MCF 10A (cell line): ENCODE results near the gene NTHL1. TPM values are rescaled to one million over a fixed set of nuclear protein-coding genes. Genes with fewer than 3 reads are reported as not detected.

Source experiments
- BruUV-seq: library from RNA; stranded (reverse); fragments of 400-500 nt; replicated peaks from 2 replicates; lab custom pipeline; 2021; lab: Mats Ljungman, UMichigan
- CTCF ChIA-PET: fragments of 300-600 bp; sonication (Branson Sonifier 250); formaldehyde crosslinking; extraction: SDS; loops from one replicate; lab custom pipeline; 2021; ENCODE audit warnings: antibody characterized with exemption, inconsistent platforms; lab: Yijun Ruan, JAX
- POLR2A ChIA-PET: fragments of 300-600, 350-650 bp; sonication (Branson Sonifier 250); formaldehyde crosslinking; extraction: SDS; loops from one replicate; lab custom pipeline; 2020; ENCODE audit warnings: antibody characterized with exemption, inconsistent platforms; lab: Yijun Ruan, JAX
- DNase-seq: peaks from one replicate; pipeline ENCODE4 v3.0.0-alpha.2; 2018; ENCODE audit not compliant: unreplicated experiment
- H3K27ac Mint-ChIP-seq: one replicate; pipeline ENCODE4 v1.8.0; 2022; ENCODE audit warnings: mild to moderate bottlenecking, low read depth, mixed read lengths; ENCODE audit not compliant: unreplicated experiment
- H3K27me3 Mint-ChIP-seq: one replicate; pipeline ENCODE4 v1.8.0; 2022; ENCODE audit warnings: mixed read lengths; ENCODE audit not compliant: insufficient read depth, unreplicated experiment
- H3K36me3 Mint-ChIP-seq: one replicate; pipeline ENCODE4 v1.8.0; 2022; ENCODE audit warnings: mild to moderate bottlenecking, moderate library complexity, mixed read lengths; ENCODE audit not compliant: insufficient read depth, unreplicated experiment
- H3K4me1 Mint-ChIP-seq: one replicate; pipeline ENCODE4 v1.8.0; 2022; ENCODE audit warnings: mixed read lengths; ENCODE audit not compliant: insufficient read depth, unreplicated experiment
- H3K4me3 Mint-ChIP-seq: one replicate; pipeline ENCODE4 v1.8.0; 2022; ENCODE audit warnings: mild to moderate bottlenecking, moderate library complexity, mixed read lengths; ENCODE audit not compliant: unreplicated experiment
- H3K9me3 Mint-ChIP-seq: one replicate; pipeline ENCODE4 v1.8.0; 2022; ENCODE audit warnings: mixed read lengths; ENCODE audit not compliant: unreplicated experiment
- CTCF ChIP-seq: fragments of 200-600 bp; IDR thresholded peaks from one replicate; pipeline ENCODE4 v1.8.0; 2022; ENCODE audit warnings: antibody characterized with exemption, mild to moderate bottlenecking; ENCODE audit not compliant: unreplicated experiment
- intact Hi-C: fragments of 100-400 bp; cut with micrococcal nuclease; formaldehyde crosslinking; loops from 2 replicates; pipeline ENCODE4 v1.14.1; 2022
- total RNA-seq: library from RNA; stranded (reverse); gene quantifications from 2 replicates; pipeline ENCODE4 v1.2.3, GENCODE V29; 2022

NTHL1 gene
- total RNA-seq, 1 experiment from 2014 or later = 17.7 TPM

- no peak overlapping the region for H3K27ac Mint-ChIP-seq
- no peak overlapping the region for H3K4me3 Mint-ChIP-seq
- ChIA-PET POLR2A (no interaction called here), CTCF (no interaction called here)
- no peaks in the 10 kb centered on the region for H3K4me1 Mint-ChIP-seq
- H3K27me3 Mint-ChIP-seq = no peaks in the 10 kb centered on the region
- intact Hi-C loops = no loop called here
- H3K9me3 Mint-ChIP-seq = no peaks in the 10 kb centered on the region
- H3K36me3 Mint-ChIP-seq = peaks cover 28% of the 10 kb centered on the region
- no peak for DNase-seq
- TF ChIP-seq CTCF = no peak
- BruUV-seq = no TSS peak
Observed at GRCh38 chr16:2058420-2058819, 10.8 kb upstream of the NTHL1 start.

DNA sequence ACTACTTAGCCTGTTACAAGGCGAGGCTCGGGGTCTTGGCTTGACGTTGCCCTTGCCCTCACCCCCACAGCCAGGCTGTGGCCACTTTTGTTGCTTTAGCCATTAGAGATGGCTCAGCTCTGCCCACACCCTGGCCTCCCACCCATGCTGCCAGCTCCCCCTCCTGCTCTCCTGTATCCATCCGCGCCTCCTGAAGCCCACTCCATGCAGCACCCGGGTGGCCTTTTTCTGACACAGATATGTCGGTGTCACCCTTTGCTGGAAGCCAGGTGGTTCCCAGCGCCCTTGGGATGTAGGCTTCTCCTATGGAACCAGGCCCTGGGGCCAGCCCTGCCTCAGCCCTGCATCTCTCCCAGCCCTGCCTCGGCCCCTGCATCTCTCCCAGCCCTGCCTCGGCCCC, 9.8 kb upstream of the NTHL1 start:
- H3K27ac Mint-ChIP-seq = no peak overlapping the region
- no TSS peak for BruUV-seq
- peaks cover 28% of the 10 kb centered on the region for H3K36me3 Mint-ChIP-seq
- CTCF ChIA-PET = interaction anchor here (0.6 to 1.2 kb wide), 2 partner anchors 35 to 356 kb away, joined by 3 to 4 read pairs; no protein-coding TSS in a partner anchor
- H3K4me1 Mint-ChIP-seq = no peaks in the 10 kb centered on the region
- POLR2A ChIA-PET = no interaction called here
- no peak for DNase-seq
- H3K27me3 Mint-ChIP-seq = no peaks in the 10 kb centered on the region
- TF ChIP-seq CTCF = no peak
- H3K9me3 Mint-ChIP-seq = no peaks in the 10 kb centered on the region
- H3K4me3 Mint-ChIP-seq = no peak overlapping the region
- intact Hi-C loops = loop anchor here (2.0 kb wide), 1 partner anchor 35 kb away; no protein-coding TSS in a partner anchor

DNA sequence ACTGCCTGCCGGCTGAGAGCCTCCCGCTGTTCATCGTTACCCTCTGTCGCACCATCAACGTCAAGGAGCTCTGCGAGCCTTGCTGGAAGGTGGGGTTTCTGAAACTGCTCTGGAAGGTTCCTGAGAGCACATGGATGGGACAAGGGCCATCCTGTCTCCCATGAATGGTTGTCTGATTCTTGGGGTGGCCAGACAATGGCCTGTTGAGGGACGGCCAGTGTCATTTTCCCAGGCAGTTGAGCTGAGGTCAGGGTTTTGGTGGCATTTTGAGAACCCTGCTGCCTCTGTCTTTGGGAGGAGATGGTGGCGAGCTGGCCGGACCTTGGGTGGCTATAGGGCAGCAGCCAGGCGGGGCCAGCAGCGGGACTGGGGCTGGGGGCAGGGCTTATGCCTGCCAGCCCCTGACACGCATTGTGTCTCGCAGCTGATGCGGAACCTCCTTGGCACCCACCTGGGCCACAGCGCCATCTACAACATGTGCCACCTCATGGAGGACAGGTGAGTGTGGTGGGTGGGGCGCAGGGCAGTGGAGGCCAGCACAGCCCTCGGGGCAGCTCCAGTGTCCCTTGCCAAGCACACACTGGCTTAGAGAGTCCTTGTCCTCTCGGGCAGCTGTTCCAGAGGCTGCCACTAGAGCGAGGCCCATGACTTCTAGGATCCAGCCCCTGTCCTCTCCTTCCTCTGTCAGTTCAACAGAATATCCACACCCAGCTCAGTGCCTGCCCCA, 9.2 kb upstream of the NTHL1 start:
- Mint-ChIP-seq H3K4me3 (no peak overlapping the region), H3K36me3 (peaks cover 29% of the 10 kb centered on the region), H3K27me3 (no peaks in the 10 kb centered on the region), H3K9me3 (no peaks in the 10 kb centered on the region), H3K4me1 (no peaks in the 10 kb centered on the region), H3K27ac (no peak overlapping the region)
- POLR2A ChIA-PET = interaction anchor here (1.0 to 2.0 kb wide), 2 partner anchors 9 to 79 kb away, joined by 3 to 13 read pairs; partner anchors contain the start of genes NTHL1, PKD1 and TSC2
- no peak for DNase-seq
- no TSS peak for BruUV-seq
- no peak for TF ChIP-seq CTCF
- intact Hi-C loops = loop anchor here (2.0 kb wide), 1 partner anchor 34 kb away; no protein-coding TSS in a partner anchor
- CTCF ChIA-PET = interaction anchor here (0.6 to 1.6 kb wide), 4 partner anchors 10 to 355 kb away, joined by 3 to 5 read pairs (median 4); no protein-coding TSS in a partner anchor

GRCh38 chr16:2056077-2056476, 8.4 kb upstream of the NTHL1 start:
- ChIA-PET CTCF (interaction anchor here (0.9 to 1.6 kb wide), 2 partner anchors 9 to 21 kb away, joined by 5 to 6 read pairs; no protein-coding TSS in a partner anchor), POLR2A (interaction anchor here (1.0 to 2.0 kb wide), 2 partner anchors 8 to 80 kb away, joined by 3 to 13 read pairs; partner anchors contain the start of genes NTHL1, PKD1 and TSC2)
- intact Hi-C loops = loop anchor here (2.0 kb wide), 1 partner anchor 33 kb away; no protein-coding TSS in a partner anchor
- Mint-ChIP-seq H3K27me3 (no peaks in the 10 kb centered on the region), H3K27ac (no peak overlapping the region), H3K4me3 (no peak overlapping the region), H3K9me3 (no peaks in the 10 kb centered on the region), H3K4me1 (no peaks in the 10 kb centered on the region), H3K36me3 (peaks cover 31% of the 10 kb centered on the region)
- no peak for DNase-seq
- no TSS peak for BruUV-seq
- TF ChIP-seq CTCF = no peak
